ENCODE results near the gene COLGALT1. TPM values are rescaled to one million over a fixed set of nuclear protein-coding genes. Genes with fewer than 3 reads are reported as not detected.

The COLGALT1 gene
- total RNA-seq, 1 experiment from 2014 or later, result 80.1 TPM

DNA sequence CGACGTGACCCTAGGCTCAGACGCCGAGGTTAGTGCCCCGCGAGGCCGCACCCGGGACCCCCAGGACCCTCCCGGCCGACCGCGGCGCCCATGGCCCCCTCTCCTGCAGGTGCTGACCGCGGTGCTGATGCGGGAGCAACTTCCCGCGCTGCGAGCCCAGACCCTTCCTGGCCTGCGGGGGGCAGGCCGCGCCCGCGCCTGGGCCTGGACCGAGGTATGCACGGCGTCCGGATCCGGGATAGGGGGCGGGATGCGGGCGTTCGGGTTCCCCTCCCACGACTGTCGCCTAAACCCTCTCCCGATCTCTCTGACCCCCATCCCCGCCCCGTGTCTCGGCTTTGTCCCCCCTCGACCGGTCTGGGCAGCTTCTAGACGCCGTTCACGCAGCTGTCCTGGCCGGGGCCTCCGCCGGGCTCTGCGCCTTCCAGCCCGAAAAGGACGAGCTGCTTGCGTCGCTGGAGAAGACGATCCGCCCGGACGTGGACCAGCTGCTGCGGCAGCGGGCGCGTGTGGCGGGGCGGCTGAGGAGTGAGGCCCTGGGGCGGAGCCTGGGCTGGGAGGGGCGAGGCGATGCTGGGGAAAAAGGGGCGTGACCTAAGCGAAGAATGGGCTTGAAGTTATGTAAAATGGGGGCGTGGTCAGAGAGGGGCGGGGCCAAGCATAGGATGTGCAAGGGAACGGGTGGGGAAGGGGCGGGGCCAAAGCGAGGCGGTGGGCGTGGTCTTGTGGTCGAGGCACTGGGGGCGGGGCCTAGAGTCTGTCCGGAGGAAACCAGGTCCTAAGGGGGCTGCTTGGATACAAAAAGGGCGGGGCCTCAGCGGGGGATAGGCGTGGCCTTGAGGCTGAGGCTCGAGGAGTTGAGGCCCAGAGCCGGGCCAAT, 16.0 kb upstream of the COLGALT1 start:
- TF ChIP-seq, protein P1, sequence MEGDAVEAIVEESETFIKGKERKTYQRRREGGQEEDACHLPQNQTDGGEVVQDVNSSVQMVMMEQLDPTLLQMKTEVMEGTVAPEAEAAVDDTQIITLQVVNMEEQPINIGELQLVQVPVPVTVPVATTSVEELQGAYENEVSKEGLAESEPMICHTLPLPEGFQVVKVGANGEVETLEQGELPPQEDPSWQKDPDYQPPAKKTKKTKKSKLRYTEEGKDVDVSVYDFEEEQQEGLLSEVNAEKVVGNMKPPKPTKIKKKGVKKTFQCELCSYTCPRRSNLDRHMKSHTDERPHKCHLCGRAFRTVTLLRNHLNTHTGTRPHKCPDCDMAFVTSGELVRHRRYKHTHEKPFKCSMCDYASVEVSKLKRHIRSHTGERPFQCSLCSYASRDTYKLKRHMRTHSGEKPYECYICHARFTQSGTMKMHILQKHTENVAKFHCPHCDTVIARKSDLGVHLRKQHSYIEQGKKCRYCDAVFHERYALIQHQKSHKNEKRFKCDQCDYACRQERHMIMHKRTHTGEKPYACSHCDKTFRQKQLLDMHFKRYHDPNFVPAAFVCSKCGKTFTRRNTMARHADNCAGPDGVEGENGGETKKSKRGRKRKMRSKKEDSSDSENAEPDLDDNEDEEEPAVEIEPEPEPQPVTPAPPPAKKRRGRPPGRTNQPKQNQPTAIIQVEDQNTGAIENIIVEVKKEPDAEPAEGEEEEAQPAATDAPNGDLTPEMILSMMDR (IDR thresholded peaks at IDR 0.05; ENCODE audit: insufficient read depth in 1 of 2, low read depth in 1 of 2, low read length in 1 of 2, severe bottlenecking in 1 of 2, unreplicated experiment in 1 of 2), result peak; percentile 26 to 71
- no peaks in the 10 kb centered on the region; the same call in none of the 2 replicates for H3K27me3 ChIP-seq (replicated peaks; ENCODE audit: control insufficient read depth, insufficient read depth, low read length)
- peak overlapping the region; percentile 53 for H3K4me3 ChIP-seq (ENCODE audit: low read depth, low read length)
- no peaks in the 10 kb centered on the region for H3K27me3 Mint-ChIP-seq (ENCODE audit: insufficient read depth, unreplicated experiment)
- no peaks in the 10 kb centered on the region for H3K9me3 Mint-ChIP-seq (ENCODE audit: unreplicated experiment)
- CTCF ChIA-PET, result interaction anchor here (0.6 to 1.2 kb wide), 5 partner anchors 34 to 235 kb away, joined by 4 to 10 read pairs (median 4); no protein-coding TSS in a partner anchor
- no peaks in the 10 kb centered on the region for H3K9me3 ChIP-seq
- BruUV-seq (replicated peaks), result no TSS peak
- intact Hi-C loops (cut with micrococcal nuclease; ENCODE audit: unreplicated experiment), result loop anchor here (1.0 kb wide), 1 partner anchor 35 kb away; no protein-coding TSS in a partner anchor
- peaks cover 7% of the 10 kb centered on the region for H3K36me3 Mint-ChIP-seq (ENCODE audit: insufficient read depth, unreplicated experiment)
- POLR2A ChIA-PET, result interaction anchor here (0.7 to 1.0 kb wide), 3 partner anchors 20 to 1044 kb away, joined by 3 to 4 read pairs (median 3); partner anchors contain the start of gene CALR3
- H3K4me1 Mint-ChIP-seq (ENCODE audit: low read depth, unreplicated experiment), result peaks cover 7% of the 10 kb centered on the region
- H3K4me3 Mint-ChIP-seq (ENCODE audit: unreplicated experiment), result peak overlapping the region; percentile 80
- no peaks in the 10 kb centered on the region for H3K36me3 ChIP-seq (ENCODE audit: control insufficient read depth, insufficient read depth, low read length)
- H3K27ac Mint-ChIP-seq (ENCODE audit: unreplicated experiment), result no peak overlapping the region
- DNase-seq, result peak; percentile 94 to 97
- no peaks in the 10 kb centered on the region for H3K4me1 ChIP-seq

DNA sequence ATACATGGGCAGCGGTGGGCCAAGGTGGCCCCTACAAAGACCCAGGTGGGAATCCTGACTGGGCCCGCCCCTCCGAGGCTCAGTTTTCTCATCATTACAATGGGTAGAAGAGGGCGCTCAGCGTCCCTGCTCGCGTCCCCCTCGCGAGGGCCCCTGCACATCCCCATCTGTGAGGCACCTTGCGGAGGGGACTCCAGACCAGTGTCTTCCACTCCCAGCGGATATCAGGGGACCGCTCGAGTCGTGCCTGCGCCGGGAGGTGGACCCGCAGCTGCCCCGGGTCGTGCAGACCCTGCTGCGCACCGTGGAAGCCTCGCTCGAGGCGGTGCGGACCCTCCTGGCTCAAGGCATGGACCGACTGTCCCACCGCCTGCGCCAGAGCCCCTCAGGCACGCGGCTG, 15.3 kb upstream of the COLGALT1 start:
- ChIA-PET POLR2A (interaction anchor here (0.9 kb wide), 1 partner anchor 19 kb away, joined by 4 read pairs; no protein-coding TSS in a partner anchor), CTCF (interaction anchor here (0.6 to 1.2 kb wide), 4 partner anchors 33 to 235 kb away, joined by 4 to 10 read pairs (median 5); no protein-coding TSS in a partner anchor)
- DNase-seq, result no peak
- Histone ChIP-seq H3K36me3 (ENCODE audit: control insufficient read depth, insufficient read depth, low read length) (no peaks in the 10 kb centered on the region), H3K9me3 (no peaks in the 10 kb centered on the region), H3K4me1 (no peaks in the 10 kb centered on the region), H3K4me3 (ENCODE audit: low read depth, low read length) (no peak overlapping the region), H3K27me3 (replicated peaks; ENCODE audit: control insufficient read depth, insufficient read depth, low read length) (no peaks in the 10 kb centered on the region; the same call in none of the 2 replicates)
- Mint-ChIP-seq H3K27me3 (ENCODE audit: insufficient read depth, unreplicated experiment) (no peaks in the 10 kb centered on the region), H3K4me3 (ENCODE audit: unreplicated experiment) (no peak overlapping the region), H3K9me3 (ENCODE audit: unreplicated experiment) (no peaks in the 10 kb centered on the region), H3K36me3 (ENCODE audit: insufficient read depth, unreplicated experiment) (peaks cover 7% of the 10 kb centered on the region), H3K27ac (ENCODE audit: unreplicated experiment) (no peak overlapping the region), H3K4me1 (ENCODE audit: low read depth, unreplicated experiment) (peaks cover 11% of the 10 kb centered on the region)
- TF ChIP-seq, protein P1 (IDR thresholded peaks at IDR 0.05; ENCODE audit: insufficient read depth in 1 of 2, low read depth in 1 of 2, low read length in 1 of 2, severe bottlenecking in 1 of 2, unreplicated experiment in 1 of 2), result no peak
- no TSS peak for BruUV-seq (replicated peaks)
- intact Hi-C loops (cut with micrococcal nuclease; ENCODE audit: unreplicated experiment), result no loop called here

DNA sequence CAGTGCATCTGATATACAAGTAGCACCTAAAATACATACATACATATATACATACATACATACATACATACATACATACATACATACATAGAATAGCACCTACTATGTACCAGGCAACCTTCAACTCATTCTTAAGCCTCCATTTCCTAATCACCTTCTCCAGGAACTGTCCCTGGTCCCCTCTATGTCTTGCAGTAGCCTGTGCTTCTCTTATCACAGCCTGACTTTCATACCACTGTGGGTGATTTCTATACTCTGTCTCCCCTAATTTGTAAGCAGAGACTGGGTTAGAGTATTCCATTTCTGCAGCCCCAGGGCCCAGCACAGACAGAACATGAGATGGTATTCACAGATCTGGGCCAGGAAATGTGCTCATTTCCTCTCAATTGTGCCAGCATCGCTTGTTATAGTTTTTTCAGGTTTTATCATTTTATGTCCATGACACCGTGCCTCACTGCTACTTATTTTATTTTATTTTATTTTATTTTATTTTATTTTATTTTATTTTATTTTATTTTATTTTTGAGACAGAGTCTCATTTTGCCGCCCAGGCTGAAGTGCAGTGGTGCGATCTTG, 14.2 kb upstream of the COLGALT1 start:
- H3K4me1 ChIP-seq, result no peaks in the 10 kb centered on the region
- BruUV-seq (replicated peaks), result no TSS peak
- peaks cover 15% of the 10 kb centered on the region for H3K4me1 Mint-ChIP-seq (ENCODE audit: low read depth, unreplicated experiment)
- no peak overlapping the region for H3K27ac Mint-ChIP-seq (ENCODE audit: unreplicated experiment)
- H3K9me3 ChIP-seq, result no peaks in the 10 kb centered on the region
- POLR2A ChIA-PET, result no interaction called here
- no peak overlapping the region for H3K4me3 Mint-ChIP-seq (ENCODE audit: unreplicated experiment)
- TF ChIP-seq, protein P1 (IDR thresholded peaks at IDR 0.05; ENCODE audit: insufficient read depth in 1 of 2, low read depth in 1 of 2, low read length in 1 of 2, severe bottlenecking in 1 of 2, unreplicated experiment in 1 of 2), result no peak
- H3K27me3 Mint-ChIP-seq (ENCODE audit: insufficient read depth, unreplicated experiment), result no peaks in the 10 kb centered on the region
- no peaks in the 10 kb centered on the region; the same call in none of the 2 replicates for H3K27me3 ChIP-seq (replicated peaks; ENCODE audit: control insufficient read depth, insufficient read depth, low read length)
- no peak for DNase-seq
- H3K36me3 ChIP-seq (ENCODE audit: control insufficient read depth, insufficient read depth, low read length), result no peaks in the 10 kb centered on the region
- CTCF ChIA-PET, result no interaction called here
- H3K36me3 Mint-ChIP-seq (ENCODE audit: insufficient read depth, unreplicated experiment), result peaks cover 7% of the 10 kb centered on the region
- intact Hi-C loops (cut with micrococcal nuclease; ENCODE audit: unreplicated experiment), result no loop called here
- H3K9me3 Mint-ChIP-seq (ENCODE audit: unreplicated experiment), result no peaks in the 10 kb centered on the region
- H3K4me3 ChIP-seq (ENCODE audit: low read depth, low read length), result no peak overlapping the region
